Ishikawa (cell line): ENCODE results near the gene ACACA.

Experiments used
- CREB1 ChIP-seq: IDR thresholded peaks from 2 replicates; pipeline ENCODE4 v1.6.1; 2012; ENCODE audit warnings: low read depth
- NFIC ChIP-seq: IDR thresholded peaks from 2 replicates; pipeline ENCODE4 v1.6.1; 2012
- RAD21 ChIP-seq: IDR thresholded peaks from 2 replicates; pipeline ENCODE4 v1.6.1; 2012; ENCODE audit warnings: low read depth
- TAF1 ChIP-seq: IDR thresholded peaks from 2 replicates; pipeline ENCODE4 v1.6.1; 2012; ENCODE audit warnings: low read depth, mild to moderate bottlenecking
- TCF12 ChIP-seq: IDR thresholded peaks from 2 replicates; pipeline ENCODE4 v1.6.1; 2012; ENCODE audit warnings: low read depth
- TF ChIP-seq, protein P1 (sequence below): IDR thresholded peaks from 2 replicates; pipeline ENCODE4 v1.6.1; 2012; ENCODE audit warnings: low read depth, mild to moderate bottlenecking

DNA sequence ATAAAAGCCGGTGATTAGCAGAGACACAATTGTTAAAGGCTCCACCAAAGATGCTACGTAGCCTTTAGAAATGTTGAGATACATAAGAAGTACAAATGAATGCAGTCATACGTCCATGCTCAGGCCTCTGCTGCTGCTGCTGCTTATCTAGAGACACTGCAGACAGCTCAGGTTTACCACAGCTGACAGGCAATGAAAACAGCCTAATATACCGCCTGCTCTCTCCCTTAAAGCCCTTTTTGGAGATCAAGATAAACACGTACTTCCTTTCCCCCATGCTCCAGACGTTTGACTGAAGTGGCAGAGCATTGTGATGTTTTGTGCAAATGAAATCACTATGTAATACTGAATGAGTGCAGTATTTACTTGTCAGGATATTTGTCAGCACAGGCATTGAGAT lies 272.6 kb downstream of the ACACA start:
- TF ChIP-seq RAD21 = no peak
- TF ChIP-seq TCF12 = no peak
- no peak for TF ChIP-seq TAF1
- TF ChIP-seq, protein P1, sequence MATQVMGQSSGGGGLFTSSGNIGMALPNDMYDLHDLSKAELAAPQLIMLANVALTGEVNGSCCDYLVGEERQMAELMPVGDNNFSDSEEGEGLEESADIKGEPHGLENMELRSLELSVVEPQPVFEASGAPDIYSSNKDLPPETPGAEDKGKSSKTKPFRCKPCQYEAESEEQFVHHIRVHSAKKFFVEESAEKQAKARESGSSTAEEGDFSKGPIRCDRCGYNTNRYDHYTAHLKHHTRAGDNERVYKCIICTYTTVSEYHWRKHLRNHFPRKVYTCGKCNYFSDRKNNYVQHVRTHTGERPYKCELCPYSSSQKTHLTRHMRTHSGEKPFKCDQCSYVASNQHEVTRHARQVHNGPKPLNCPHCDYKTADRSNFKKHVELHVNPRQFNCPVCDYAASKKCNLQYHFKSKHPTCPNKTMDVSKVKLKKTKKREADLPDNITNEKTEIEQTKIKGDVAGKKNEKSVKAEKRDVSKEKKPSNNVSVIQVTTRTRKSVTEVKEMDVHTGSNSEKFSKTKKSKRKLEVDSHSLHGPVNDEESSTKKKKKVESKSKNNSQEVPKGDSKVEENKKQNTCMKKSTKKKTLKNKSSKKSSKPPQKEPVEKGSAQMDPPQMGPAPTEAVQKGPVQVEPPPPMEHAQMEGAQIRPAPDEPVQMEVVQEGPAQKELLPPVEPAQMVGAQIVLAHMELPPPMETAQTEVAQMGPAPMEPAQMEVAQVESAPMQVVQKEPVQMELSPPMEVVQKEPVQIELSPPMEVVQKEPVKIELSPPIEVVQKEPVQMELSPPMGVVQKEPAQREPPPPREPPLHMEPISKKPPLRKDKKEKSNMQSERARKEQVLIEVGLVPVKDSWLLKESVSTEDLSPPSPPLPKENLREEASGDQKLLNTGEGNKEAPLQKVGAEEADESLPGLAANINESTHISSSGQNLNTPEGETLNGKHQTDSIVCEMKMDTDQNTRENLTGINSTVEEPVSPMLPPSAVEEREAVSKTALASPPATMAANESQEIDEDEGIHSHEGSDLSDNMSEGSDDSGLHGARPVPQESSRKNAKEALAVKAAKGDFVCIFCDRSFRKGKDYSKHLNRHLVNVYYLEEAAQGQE = no peak
- TF ChIP-seq CREB1 = no peak
- no peak for TF ChIP-seq NFIC
